ENCODE results near the gene DOCK9. TPM values are rescaled to one million over a fixed set of nuclear protein-coding genes. Genes with fewer than 3 reads are reported as not detected.

Gene DOCK9
- total RNA-seq, 1 experiment from 2014 or later = 36.6 TPM

GRCh38 chr13:98761986-98762616 lies 215.8 kb downstream of the DOCK9 start (continued):
- no peak for TF ChIP-seq ARID4B (CRISPR knock-in tag; IDR thresholded peaks at IDR 0.05; ENCODE audit: borderline replicate concordance)
- TF ChIP-seq USF1 (CRISPR knock-in tag; IDR thresholded peaks at IDR 0.05) = no peak

- Mint-ChIP-seq H3K27ac (no peak overlapping the region), H3K36me3 (peaks cover 5% of the 10 kb centered on the region), H3K27me3 (ENCODE audit: low read depth) (no peaks in the 10 kb centered on the region), H3K9me3 (peaks cover 20% of the 10 kb centered on the region), H3K4me3 (no peak overlapping the region), H3K4me1 (peaks cover 14% of the 10 kb centered on the region)
- POLR2A ChIA-PET = no interaction called here
- ATAC-seq (no peak), DNase-seq (ENCODE audit: low spot score) (no peak)
- TF ChIP-seq ZBTB21 (CRISPR knock-in tag; IDR thresholded peaks at IDR 0.05; ENCODE audit: borderline replicate concordance) (no peak), STAT6 (CRISPR knock-in tag; conservative IDR thresholded peaks at IDR 0.05; ENCODE audit: low read depth) (no peak), ZNF671 (CRISPR knock-in tag; IDR thresholded peaks at IDR 0.05) (no peak), GTF2I (CRISPR knock-in tag; conservative IDR thresholded peaks at IDR 0.05) (no peak), CTCF (IDR thresholded peaks at IDR 0.05) (no peak), MYBL2 (CRISPR knock-in tag; IDR thresholded peaks at IDR 0.05) (no peak), CREM (CRISPR knock-in tag; IDR thresholded peaks at IDR 0.05) (no peak), ATF6 (CRISPR knock-in tag; IDR thresholded peaks at IDR 0.05) (no peak), CBFB (CRISPR knock-in tag; IDR thresholded peaks at IDR 0.05; ENCODE audit: low read depth) (no peak), FOXK1 (CRISPR knock-in tag; IDR thresholded peaks at IDR 0.05) (no peak), E2F4 (CRISPR knock-in tag; IDR thresholded peaks at IDR 0.05; ENCODE audit: borderline replicate concordance, low read depth) (no peak), SMAD4 (CRISPR knock-in tag; IDR thresholded peaks at IDR 0.05) (no peak), CREB1 (CRISPR knock-in tag; IDR thresholded peaks at IDR 0.05) (no peak), TEAD4 (CRISPR knock-in tag; IDR thresholded peaks at IDR 0.05) (no peak), ATF3 (CRISPR knock-in tag; conservative IDR thresholded peaks at IDR 0.05) (no peak), RELA (CRISPR knock-in tag; IDR thresholded peaks at IDR 0.05; ENCODE audit: borderline replicate concordance) (no peak)
- CTCF ChIA-PET = interaction anchor here (0.8 to 2.4 kb wide), 3 partner anchors 11 to 79 kb away, joined by 3 to 5 read pairs (median 3); no protein-coding TSS in a partner anchor
Observed at GRCh38 chr13:98761126-98761985, 216.5 kb downstream of the DOCK9 start.

All from WTC11 (cell line).